Right atrium auricular region (tissue), 2 donors: Measurements from ENCODE around the gene KMT2D. TPM values are rescaled to one million over a fixed set of nuclear protein-coding genes. Genes with fewer than 3 reads are reported as not detected.

ENCODE experiments used
- DNase-seq: peaks from one replicate; pipeline ENCODE4 v3.0.0-alpha.2; 2019; ENCODE audit warnings: low spot score
- H3K27ac ChIP-seq, 2 donors: fragments of 200-600 bp; sonication (generic); 1 replicate in 1 of 2; 2 replicates in 1 of 2; pipeline ENCODE4 v1.5.1; 2016 to 2019
- H3K27me3 ChIP-seq, 2 donors: fragments of 200-600 bp; sonication (generic); one replicate each; pipeline versions ENCODE4 v1.5.1 to v1.6.0; 2017 to 2019
- H3K36me3 ChIP-seq: fragments of 200-600 bp; sonication (generic); one replicate; pipeline ENCODE4 v1.5.1; 2016
- H3K4me1 ChIP-seq, 2 donors: fragments of 200-600 bp; sonication (generic); one replicate each; pipeline versions ENCODE4 v1.5.1 to v1.6.0; 2017 to 2019
- H3K4me3 ChIP-seq, 2 donors: fragments of 200-600 bp; sonication (generic); 1 replicate in 1 of 2; 2 replicates in 1 of 2; pipeline ENCODE4 v1.5.1; 2017 to 2019; ENCODE audit warnings: mild to moderate bottlenecking in 1 of 2, moderate library complexity in 1 of 2
- H3K9me3 ChIP-seq, 2 donors: fragments of 200-600 bp; sonication (generic); one replicate each; pipeline ENCODE4 v1.5.1; 2019
- CTCF ChIP-seq, 2 donors: fragments of 200-600 bp; sonication (generic); IDR thresholded peaks; one replicate each; pipeline ENCODE4 v1.5.1; 2019; ENCODE audit warnings: antibody characterized with exemption in 2 of 2
- total RNA-seq, 2 donors: library from RNA; depleted of rRNA; stranded (reverse); fragments of >200 nt; gene quantifications; one replicate each; pipeline ENCODE4 v1.1.0, GENCODE V29; 2016

Gene KMT2D
- total RNA-seq, 2 donors from 2014 or later, result 39.9 to 49.1 TPM

DNA sequence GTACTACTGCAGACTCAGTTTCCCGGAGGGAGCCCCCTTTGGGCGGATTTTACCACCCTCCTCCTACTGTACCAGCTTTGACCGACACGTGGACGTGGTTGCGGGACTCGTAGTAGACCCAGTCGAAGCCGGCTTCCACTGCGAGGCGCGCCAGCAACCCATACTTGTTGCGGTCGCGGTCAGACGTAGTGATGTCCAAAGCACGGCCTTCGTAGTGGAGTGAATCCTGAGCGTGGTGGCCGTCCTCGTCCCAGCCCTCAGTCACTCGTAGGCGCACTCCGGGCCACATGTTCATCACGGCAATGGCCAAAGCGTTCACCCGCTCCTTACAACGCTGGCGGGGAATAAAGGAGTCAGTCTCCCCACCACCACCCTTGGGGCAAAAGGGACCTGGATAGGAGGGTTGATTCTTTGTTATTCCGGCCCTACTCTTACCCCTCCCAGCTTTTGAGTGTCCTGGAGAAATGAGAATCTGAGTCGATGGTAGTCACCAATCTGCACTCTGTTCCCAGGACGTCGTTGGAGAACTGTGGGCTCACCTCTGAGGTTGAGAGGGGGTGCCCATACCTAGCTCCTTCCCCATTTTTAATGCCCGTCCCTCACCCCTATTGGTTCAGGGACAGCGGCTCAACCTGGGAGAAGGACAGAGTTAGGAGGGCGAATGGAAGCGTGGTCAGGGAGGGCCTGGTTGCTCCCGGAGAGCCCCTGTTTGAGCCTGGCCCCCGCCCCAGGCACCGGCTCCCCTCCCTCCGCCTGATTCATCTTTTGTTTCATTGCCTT lies 30.7 kb upstream of the KMT2D start:
- H3K27ac ChIP-seq, result no peak overlapping the region
- H3K9me3 ChIP-seq, result no peaks in the 10 kb centered on the region
- peaks cover 0 to 59% of the 10 kb centered on the region in 2 donors for H3K4me1 ChIP-seq
- no peak for DNase-seq
- H3K27me3 ChIP-seq, result no peaks in the 10 kb centered on the region
- H3K4me3 ChIP-seq, result peak overlapping the region in 1 of 2 donors; percentile 36
- H3K36me3 ChIP-seq, result no peaks in the 10 kb centered on the region
- no peak for TF ChIP-seq CTCF (IDR thresholded peaks at IDR 0.05)

- no peaks in the 10 kb centered on the region for H3K36me3 ChIP-seq
- no peaks in the 10 kb centered on the region for H3K9me3 ChIP-seq
- peak overlapping the region; percentile 11 to 50 for H3K4me3 ChIP-seq
- H3K4me1 ChIP-seq, result peaks cover 0 to 59% of the 10 kb centered on the region in 2 donors
- no peak overlapping the region for H3K27ac ChIP-seq
- no peaks in the 10 kb centered on the region for H3K27me3 ChIP-seq
- TF ChIP-seq CTCF (IDR thresholded peaks at IDR 0.05), result peak in 1 of 2 donors; percentile 32
- no peak for DNase-seq
Observed at GRCh38 chr12:49089821-49090773, 29.5 kb upstream of the KMT2D start.

- DNase-seq, result no peak
- TF ChIP-seq CTCF (IDR thresholded peaks at IDR 0.05), result no peak
- H3K9me3 ChIP-seq, result no peaks in the 10 kb centered on the region
- H3K27me3 ChIP-seq, result no peaks in the 10 kb centered on the region
- peaks cover 0 to 49% of the 10 kb centered on the region in 2 donors for H3K4me1 ChIP-seq
- no peaks in the 10 kb centered on the region for H3K36me3 ChIP-seq
- no peak overlapping the region for H3K27ac ChIP-seq
- H3K4me3 ChIP-seq, result no peak overlapping the region
Observed at GRCh38 chr12:49088932-49089330, 28.3 kb upstream of the KMT2D start.

DNA sequence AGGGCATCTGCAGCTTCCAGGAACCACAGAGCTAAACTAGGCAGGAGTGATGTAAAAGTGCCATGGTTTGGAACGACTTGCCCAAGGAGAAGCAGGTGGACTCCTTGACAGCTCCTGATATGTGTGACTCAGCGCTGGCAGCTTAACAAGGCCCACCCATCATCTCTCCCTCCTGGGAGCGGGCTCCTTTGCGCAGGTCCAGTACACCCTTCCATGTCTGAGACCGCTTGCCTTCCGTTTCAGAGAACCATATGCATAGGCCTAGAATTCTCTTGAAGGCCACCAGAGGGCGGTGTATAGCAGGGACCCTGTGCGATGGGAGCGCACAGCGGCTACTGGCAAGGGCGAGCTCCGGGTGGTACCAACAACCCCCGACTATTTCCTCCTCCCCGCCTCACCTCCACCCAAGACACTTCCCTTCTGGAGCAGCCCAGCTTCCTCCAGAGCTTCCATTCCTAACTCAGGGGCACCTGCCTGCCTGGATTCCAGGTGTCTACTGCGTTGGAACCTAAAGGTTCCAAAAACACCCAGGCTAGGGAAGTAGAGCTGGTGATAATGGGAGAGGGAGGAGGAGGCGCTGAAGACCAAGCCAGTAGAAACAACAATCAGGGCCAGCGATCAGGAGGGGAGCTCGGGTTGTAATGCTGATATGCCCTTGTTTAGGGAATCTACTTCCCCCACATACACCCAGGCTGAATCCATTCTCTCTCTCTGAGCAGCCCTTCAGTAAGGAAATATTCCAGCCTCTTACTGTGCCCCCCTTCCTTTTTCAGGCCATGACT lies 27.7 kb upstream of the KMT2D start:
- Histone ChIP-seq H3K36me3 (no peaks in the 10 kb centered on the region), H3K9me3 (no peaks in the 10 kb centered on the region), H3K27me3 (no peaks in the 10 kb centered on the region), H3K27ac (no peak overlapping the region), H3K4me3 (no peak overlapping the region), H3K4me1 (peaks cover 0 to 43% of the 10 kb centered on the region in 2 donors)
- TF ChIP-seq CTCF (IDR thresholded peaks at IDR 0.05), result peak; percentile 76 to 95
- peak; percentile 72 for DNase-seq

DNA sequence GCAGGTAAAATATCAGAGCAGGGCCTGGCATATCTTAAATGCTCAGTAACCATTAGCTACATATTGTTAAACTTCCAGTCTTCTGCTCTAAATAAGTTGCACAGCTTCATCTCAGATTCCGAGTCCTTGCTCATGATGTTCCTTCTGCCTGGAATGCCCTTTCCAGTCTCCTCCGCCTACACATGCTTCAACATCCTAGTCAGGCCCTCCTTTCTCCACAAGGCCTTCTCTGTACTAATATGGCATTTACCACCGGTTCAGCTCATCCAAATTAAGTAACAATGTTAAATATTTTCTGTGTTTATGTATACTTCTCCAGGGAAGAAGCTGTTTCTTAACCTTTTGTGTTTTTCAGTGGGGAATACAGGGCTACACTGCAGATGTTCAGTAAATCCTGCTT lies 25.5 kb upstream of the KMT2D start:
- no peak for TF ChIP-seq CTCF (IDR thresholded peaks at IDR 0.05)
- no peak for DNase-seq
- no peak overlapping the region for H3K4me3 ChIP-seq
- no peak overlapping the region for H3K27ac ChIP-seq
- H3K4me1 ChIP-seq, result peaks cover 0 to 26% of the 10 kb centered on the region in 2 donors
- H3K9me3 ChIP-seq, result no peaks in the 10 kb centered on the region
- H3K27me3 ChIP-seq, result no peaks in the 10 kb centered on the region
- no peaks in the 10 kb centered on the region for H3K36me3 ChIP-seq
